Activated T-cell treated with anti-CD3 and anti-CD28 coated beads, Interleukin-2, amount 50 U/mL, for 4 hours (primary cell): Measurements from ENCODE around the gene KIAA0513. TPM values are rescaled to one million over a fixed set of nuclear protein-coding genes. Genes with fewer than 3 reads are reported as not detected.

ENCODE experiments used
- ATAC-seq, 2 donors: fragments of 200-7000 bp; cut with Tn5 transposase; one replicate each; pipeline ENCODE4 v1.10.0; 2021
- DNase-seq: peaks from one replicate; pipeline ENCODE4 v3.0.0-alpha.2; 2020
- H3K27me3 Mint-ChIP-seq: one replicate; pipeline ENCODE4 v1.8.0; 2021; ENCODE audit warnings: low read depth, mixed read lengths
- H3K36me3 Mint-ChIP-seq: one replicate; pipeline ENCODE4 v1.8.0; 2022; ENCODE audit warnings: mixed read lengths; ENCODE audit not compliant: insufficient read depth
- H3K4me1 Mint-ChIP-seq: one replicate; pipeline ENCODE4 v1.8.0; 2021; ENCODE audit warnings: low read depth, mixed read lengths
- H3K4me3 Mint-ChIP-seq: one replicate; pipeline ENCODE4 v1.8.0; 2021; ENCODE audit warnings: mild to moderate bottlenecking, moderate library complexity, mixed read lengths
- H3K9me3 Mint-ChIP-seq: one replicate; pipeline ENCODE4 v1.8.0; 2021; ENCODE audit warnings: mixed read lengths
- total RNA-seq, 3 donors: library from RNA; stranded (reverse); gene quantifications; one replicate each; pipeline ENCODE4 v1.2.1, GENCODE V29; 2021

The KIAA0513 gene, protein sequence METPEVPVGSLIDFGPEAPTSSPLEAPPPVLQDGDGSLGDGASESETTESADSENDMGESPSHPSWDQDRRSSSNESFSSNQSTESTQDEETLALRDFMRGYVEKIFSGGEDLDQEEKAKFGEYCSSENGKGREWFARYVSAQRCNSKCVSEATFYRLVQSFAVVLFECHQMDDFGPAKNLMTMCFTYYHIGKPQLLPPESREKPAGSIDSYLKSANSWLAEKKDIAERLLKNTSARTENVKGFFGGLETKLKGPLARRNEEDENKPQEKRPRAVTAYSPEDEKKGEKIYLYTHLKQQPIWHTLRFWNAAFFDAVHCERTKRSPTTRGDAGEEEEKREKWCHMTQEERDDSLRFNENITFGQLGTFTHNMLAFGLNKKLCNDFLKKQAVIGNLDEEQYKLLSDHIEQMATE
- total RNA-seq = 10 to 100 TPM; 13.6 to 19.6 (median 17.6) TPM

DNA sequence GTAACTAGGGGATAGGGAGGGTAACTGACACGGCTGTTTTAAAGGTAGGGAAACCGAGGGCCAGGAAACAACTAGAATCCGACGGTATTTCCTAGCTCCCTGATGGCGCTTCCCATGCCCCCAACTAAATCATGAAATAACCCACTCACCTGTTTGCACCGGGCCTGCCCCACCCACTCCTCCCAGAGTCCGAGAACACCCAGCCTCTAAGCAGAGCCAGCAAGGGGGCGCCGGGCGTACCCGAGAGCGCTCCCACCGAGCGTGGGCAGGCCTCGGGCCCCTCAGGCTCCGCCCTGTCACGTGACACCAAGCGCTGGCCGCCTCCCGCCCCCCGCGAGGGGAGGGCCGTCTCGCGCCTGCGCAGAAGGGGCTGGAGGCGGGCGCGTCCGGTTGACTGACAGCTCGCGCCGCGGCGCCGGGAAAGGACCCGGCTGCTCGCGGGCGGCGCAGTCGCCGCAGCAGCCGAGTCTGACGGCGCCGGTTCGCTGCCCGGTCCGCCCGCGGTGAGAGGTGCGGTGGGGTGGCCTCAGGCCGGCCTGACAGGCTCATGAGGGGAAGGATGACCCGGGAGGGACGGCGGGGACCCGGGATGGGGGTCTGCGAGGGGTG lies at the start of gene KIAA0513:
Gene KIAA0513 (plus strand): TSS at position 447 of the 609 bp plus-strand sequence. CDS start 39,277 bp downstream, outside the sequence.
- H3K4me3 Mint-ChIP-seq = peak within 1 kb of the TSS; percentile 91
- peaks cover 3% of the 10 kb centered on the region for H3K36me3 Mint-ChIP-seq
- peaks cover 41% of the 10 kb centered on the region for H3K4me1 Mint-ChIP-seq
- no peaks in the 10 kb centered on the region for H3K27me3 Mint-ChIP-seq
- DNase-seq (peak; percentile 96), ATAC-seq (peak; percentile 57 to 67)
- H3K9me3 Mint-ChIP-seq = no peaks in the 10 kb centered on the region

DNA sequence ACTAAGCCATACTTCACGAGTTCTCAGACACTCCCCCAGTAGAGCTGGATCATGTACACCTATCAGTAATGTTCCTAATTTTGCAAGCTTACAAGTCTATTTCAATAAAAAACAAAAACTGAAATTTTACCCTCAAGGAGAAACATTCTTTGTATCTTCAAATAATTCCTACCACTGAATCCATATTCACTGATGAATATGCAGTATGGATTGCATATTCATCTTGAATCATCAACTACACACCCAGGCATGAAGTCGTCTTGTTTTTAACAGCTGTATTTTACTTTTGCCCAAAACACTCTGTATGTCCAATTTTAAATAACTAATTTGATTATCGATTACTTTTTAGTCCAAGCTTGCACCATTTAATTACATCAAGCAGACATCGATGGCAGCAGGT lies 48.1 kb upstream of the KIAA0513 start:
- ATAC-seq (no peak), DNase-seq (no peak)
- H3K9me3 Mint-ChIP-seq = no peaks in the 10 kb centered on the region
- peaks cover 2% of the 10 kb centered on the region for H3K4me1 Mint-ChIP-seq
- peaks cover 28% of the 10 kb centered on the region for H3K36me3 Mint-ChIP-seq
- H3K4me3 Mint-ChIP-seq = no peak overlapping the region
- no peaks in the 10 kb centered on the region for H3K27me3 Mint-ChIP-seq

DNA sequence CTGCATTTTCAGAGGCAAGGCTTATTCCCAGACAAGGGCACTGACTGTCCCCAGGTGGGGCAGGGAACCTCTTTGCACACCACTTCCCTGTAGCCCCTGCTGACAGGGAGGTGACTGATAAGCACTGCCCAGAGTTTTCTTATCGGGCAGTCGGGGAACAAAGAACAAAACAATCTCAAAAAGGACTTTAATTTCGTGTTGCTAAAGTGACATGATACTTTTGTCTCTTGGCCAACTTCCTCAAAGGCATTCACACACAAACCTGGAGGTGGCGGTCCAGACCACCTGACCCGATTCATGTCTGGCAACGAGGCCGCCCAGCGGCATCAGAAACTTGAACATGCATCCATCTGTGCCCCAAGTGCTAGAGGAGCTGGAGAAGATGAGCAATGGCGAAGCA lies 45.2 kb upstream of the KIAA0513 start:
- no peak for ATAC-seq
- H3K36me3 Mint-ChIP-seq = peaks cover 26% of the 10 kb centered on the region
- no peaks in the 10 kb centered on the region for H3K9me3 Mint-ChIP-seq
- H3K4me1 Mint-ChIP-seq = peaks cover 13% of the 10 kb centered on the region
- H3K27me3 Mint-ChIP-seq = no peaks in the 10 kb centered on the region
- no peak overlapping the region for H3K4me3 Mint-ChIP-seq
- DNase-seq = no peak

DNA sequence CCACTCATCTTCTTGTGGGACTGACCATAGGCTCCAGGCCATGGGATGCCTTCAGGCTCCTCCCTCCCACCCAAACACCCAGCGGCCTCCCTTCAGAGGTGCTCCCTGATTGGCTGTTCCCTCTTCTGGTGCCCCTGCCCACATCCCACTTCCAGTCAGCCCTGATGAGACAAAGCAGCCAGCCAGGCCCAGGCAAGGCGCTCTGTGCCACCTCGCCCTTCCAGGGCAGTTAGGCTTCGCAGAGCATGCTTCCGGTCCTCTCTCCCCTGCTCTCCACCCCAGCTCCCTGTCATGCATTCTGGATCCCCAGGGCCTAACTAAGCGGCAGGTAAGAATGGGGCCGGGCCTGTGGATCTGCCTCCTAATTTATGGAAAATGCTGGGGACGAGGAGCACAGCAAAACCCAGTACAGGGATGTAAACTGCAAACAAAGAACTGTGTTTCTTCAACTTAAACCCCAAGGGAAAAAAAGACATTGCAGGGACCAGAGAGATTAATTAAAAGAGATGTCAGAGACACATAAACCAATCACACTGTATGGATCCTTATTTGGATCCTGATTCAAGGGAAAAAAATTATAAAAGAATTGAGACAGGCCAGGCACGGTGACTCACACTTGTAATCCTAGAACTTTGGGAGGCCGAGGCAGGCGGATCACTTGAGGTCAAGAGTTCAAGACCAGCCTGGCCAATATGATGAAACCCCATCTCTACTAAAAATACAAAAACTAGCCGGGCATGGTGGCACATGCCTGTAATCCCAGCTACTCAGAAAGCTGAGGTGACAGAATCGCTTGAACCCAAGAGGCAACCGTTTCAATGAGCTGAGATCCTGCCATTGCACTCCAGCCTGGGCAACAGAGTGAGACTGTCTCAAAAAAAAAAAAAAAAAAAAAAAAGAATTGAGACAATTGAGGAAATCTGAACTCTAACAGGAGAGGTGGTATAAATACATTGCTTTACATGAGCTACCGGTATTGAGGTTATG lies 42.2 kb upstream of the KIAA0513 start:
- ATAC-seq = no peak

DNA sequence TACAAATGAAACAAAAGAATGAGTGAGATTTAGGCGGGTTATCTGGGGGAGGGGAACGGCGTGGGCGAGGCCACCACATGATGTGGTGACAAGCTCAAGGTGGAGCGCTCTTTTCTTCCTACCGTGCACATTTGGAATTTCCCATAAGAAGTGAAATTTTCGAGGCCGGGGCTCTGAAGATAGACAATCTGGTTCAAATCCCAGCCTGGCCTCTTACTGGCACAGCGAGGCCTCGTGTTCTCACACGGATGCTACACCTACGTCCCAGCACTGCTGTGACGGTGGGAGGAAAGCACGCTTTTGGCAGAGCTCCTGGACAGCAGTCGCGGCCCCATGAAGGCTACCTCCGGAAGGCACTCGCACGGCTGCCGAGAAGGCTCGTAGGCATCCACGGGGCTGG lies 41.5 kb upstream of the KIAA0513 start:
- Mint-ChIP-seq H3K36me3 (peaks cover 36% of the 10 kb centered on the region), H3K9me3 (no peaks in the 10 kb centered on the region), H3K4me3 (no peak overlapping the region), H3K27me3 (no peaks in the 10 kb centered on the region), H3K4me1 (peaks cover 15% of the 10 kb centered on the region)
- ATAC-seq = peak; percentile 23 to 35
- peak; percentile 20 for DNase-seq

More for the DNA sequence above, 42.2 kb upstream of the KIAA0513 start:
- DNase-seq = no peak
- Mint-ChIP-seq H3K4me3 (no peak overlapping the region), H3K4me1 (peaks cover 15% of the 10 kb centered on the region), H3K27me3 (no peaks in the 10 kb centered on the region), H3K9me3 (no peaks in the 10 kb centered on the region), H3K36me3 (peaks cover 36% of the 10 kb centered on the region)

DNA sequence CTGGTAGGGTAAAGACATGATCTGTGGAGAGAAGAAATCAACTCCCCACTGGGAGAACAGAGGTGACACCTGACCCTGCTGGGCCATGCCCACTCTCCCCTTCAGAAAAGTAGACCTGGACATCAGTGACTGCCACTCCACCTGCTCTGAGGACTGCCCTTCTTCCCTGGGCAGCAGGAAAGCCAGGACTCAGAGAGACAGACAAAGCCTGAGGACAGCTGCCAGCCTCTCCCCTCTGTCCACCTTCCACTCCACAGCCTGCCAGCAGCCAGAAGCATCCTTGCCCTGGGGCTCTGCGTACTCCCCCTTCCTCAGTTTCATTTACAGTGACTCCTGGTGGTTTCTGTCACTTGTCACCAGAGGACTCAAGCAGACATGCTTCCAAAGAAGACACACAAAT lies 40.7 kb upstream of the KIAA0513 start:
- ATAC-seq = no peak
- no peak for DNase-seq
- no peaks in the 10 kb centered on the region for H3K9me3 Mint-ChIP-seq
- H3K27me3 Mint-ChIP-seq = no peaks in the 10 kb centered on the region
- peaks cover 36% of the 10 kb centered on the region for H3K36me3 Mint-ChIP-seq
- H3K4me1 Mint-ChIP-seq = peaks cover 15% of the 10 kb centered on the region
- no peak overlapping the region for H3K4me3 Mint-ChIP-seq

DNA sequence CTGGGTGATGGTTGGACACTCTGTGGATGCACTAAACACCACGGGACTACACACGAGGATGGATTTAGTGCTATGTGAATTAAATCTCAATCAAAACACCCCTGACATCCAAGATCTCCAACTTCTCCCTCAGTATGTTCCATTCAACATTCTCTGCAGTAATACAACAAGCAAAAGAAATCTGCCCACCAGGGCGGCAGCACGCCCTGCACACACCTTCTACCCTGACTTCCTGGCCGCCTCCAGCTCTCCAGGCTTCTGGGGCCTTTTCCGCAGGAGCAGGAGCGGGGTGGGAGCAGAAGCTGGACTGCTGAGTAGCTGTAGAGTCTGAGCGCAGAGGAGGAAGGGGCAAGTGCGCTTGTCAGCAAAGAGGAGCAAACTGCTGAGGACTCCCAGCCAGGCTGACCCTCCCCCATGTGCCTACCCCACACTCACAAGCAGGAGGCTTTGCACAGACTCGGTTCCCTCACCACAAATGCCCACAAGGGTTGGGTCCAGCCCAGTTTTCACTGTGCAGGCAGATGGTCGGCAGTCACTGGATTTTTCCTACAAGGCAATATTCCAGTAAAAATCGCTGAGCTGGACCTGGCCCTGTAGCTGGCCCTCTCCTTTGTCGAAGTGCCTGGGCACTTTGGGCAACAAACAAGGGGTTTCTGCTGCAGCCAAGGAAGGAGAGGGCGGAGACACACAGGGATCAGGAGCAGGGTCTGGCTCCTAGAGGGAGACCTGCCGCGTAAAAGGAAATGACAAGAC lies 39.1 kb upstream of the KIAA0513 start:
- Mint-ChIP-seq H3K9me3 (no peaks in the 10 kb centered on the region), H3K36me3 (peaks cover 32% of the 10 kb centered on the region), H3K27me3 (no peaks in the 10 kb centered on the region), H3K4me3 (no peak overlapping the region), H3K4me1 (peaks cover 14% of the 10 kb centered on the region)
- DNase-seq (no peak), ATAC-seq (no peak)

DNA sequence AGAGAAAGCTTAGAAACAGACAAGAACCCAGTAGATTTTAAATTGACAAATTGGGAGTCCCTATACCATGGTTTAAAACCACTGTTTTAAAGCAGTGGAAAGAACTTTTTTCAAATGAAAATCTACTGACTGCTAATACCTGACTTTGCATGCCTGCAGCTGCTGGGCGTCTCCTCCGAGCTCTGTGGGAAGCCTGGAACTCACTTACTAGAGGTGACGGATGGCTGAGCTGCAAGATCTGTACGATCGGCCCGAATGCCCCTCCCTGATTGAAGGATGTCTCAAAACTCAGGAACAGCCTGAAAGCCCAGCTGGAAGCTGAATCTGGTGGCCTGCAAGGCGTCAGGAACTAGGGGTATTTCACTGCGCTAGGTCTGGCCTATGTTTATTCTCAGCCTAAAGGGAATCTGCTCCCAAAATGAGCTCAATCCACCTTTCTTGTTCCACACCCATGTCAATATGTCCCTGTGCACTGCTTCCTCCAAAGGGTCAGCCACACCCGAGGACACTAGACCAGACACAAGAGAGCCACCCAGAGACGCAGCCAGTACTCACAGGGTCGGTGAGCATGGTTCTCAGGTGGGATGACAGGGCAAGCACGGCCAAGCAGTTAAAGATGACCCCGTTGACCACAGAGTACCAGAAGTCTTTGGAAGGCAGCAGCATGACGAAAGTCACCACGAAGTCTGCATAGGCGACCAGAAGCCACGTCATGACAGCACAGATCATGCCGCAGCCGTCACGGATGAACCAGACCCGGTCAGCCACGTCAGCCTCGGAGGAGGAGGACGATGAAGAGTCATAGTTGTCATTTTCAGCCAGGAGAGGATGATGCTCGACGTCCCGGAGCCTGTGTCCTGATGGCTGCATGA lies 37.6 kb upstream of the KIAA0513 start:
- Mint-ChIP-seq H3K4me1 (peaks cover 16% of the 10 kb centered on the region), H3K36me3 (peaks cover 42% of the 10 kb centered on the region), H3K9me3 (no peaks in the 10 kb centered on the region), H3K27me3 (no peaks in the 10 kb centered on the region), H3K4me3 (no peak overlapping the region)
- ATAC-seq = no peak
- DNase-seq = no peak

DNA sequence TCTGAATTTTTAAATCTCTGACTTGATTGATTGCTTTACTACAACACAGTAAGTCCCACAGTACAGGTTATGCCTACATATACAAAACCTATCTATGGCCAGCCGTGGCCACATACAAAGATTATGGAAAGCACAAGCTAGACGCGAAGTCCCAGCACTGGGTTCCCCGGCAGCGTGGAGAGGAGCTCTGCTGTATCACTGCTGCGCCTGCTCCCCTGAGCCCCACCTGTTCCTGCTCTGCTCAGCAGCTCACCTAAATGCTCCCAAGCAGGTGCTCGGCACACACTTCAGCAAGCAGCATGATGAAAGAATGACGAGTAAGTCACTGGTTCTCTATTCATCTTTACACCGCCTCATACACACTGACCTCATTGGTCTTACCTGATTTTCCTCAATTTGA lies 36.8 kb upstream of the KIAA0513 start:
- Mint-ChIP-seq H3K4me1 (peaks cover 16% of the 10 kb centered on the region), H3K9me3 (no peaks in the 10 kb centered on the region), H3K27me3 (no peaks in the 10 kb centered on the region), H3K36me3 (peaks cover 45% of the 10 kb centered on the region), H3K4me3 (no peak overlapping the region)
- no peak for ATAC-seq
- no peak for DNase-seq

DNA sequence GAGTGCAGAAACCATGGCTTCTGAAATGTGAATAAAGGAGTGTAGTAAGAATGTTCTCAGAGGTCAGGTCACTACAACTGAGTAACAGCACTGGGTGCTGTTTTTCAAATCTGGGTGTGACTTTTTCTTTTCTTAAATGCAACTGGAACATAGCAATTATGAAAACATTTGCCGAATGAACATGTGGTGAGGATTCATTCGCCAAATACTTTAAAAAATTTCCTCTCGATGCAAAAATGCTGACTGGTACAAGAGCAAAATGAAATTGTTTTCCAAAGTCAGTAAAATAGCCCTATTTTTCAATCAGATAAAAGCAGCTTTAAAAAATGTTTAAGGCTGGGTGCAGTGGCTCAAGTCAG lies 34.9 kb upstream of the KIAA0513 start:
- no peaks in the 10 kb centered on the region for H3K27me3 Mint-ChIP-seq
- peaks cover 38% of the 10 kb centered on the region for H3K36me3 Mint-ChIP-seq
- no peak overlapping the region for H3K4me3 Mint-ChIP-seq
- peaks cover 10% of the 10 kb centered on the region for H3K4me1 Mint-ChIP-seq
- no peaks in the 10 kb centered on the region for H3K9me3 Mint-ChIP-seq
- ATAC-seq = no peak
- DNase-seq = no peak

DNA sequence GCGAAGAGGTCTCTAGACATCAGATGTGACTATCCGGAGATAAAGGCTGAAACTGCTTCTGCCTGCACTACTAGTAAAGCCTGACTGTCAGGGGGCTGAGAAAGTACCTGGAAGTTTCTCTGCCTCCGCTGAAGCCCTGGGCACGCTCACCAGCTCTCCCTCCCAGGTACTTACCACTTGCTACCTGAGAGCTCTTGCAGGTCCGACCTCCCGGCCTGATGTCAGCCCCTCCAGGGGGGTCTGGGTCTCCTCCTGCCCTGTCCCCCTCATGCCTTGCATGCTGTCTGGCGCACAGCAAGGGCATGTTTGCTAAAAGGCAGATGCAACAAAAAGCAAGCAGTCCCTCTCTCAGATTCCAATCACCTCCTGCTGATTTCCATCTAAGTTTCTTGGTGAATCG lies 33.7 kb upstream of the KIAA0513 start:
- no peak for ATAC-seq
- H3K4me3 Mint-ChIP-seq = no peak overlapping the region
- peaks cover 34% of the 10 kb centered on the region for H3K36me3 Mint-ChIP-seq
- H3K9me3 Mint-ChIP-seq = no peaks in the 10 kb centered on the region
- peaks cover 12% of the 10 kb centered on the region for H3K4me1 Mint-ChIP-seq
- DNase-seq = no peak
- no peaks in the 10 kb centered on the region for H3K27me3 Mint-ChIP-seq

DNA sequence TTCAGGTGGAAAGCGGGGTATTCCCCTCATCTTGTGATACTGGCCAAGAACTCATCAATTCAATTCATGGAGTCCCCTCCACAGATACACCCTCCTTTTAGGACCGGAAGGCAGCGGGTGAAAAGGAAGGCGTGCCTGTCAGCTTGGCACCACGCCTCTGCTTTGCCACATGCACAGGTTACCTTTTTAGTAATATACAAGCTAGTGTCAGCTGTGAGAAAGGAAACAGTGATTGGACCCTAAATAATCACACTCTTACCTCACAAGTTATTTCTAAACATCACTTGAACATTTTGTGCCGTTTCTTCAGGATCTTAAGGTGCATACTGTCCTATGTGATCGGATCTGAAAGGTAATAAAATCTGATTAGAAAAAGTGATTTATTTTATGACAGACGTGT lies 31.9 kb upstream of the KIAA0513 start:
- H3K4me3 Mint-ChIP-seq = no peak overlapping the region
- H3K36me3 Mint-ChIP-seq = peaks cover 25% of the 10 kb centered on the region
- no peaks in the 10 kb centered on the region for H3K27me3 Mint-ChIP-seq
- ATAC-seq (peak in 1 of 2 donors; percentile 43), DNase-seq (no peak)
- no peaks in the 10 kb centered on the region for H3K9me3 Mint-ChIP-seq
- H3K4me1 Mint-ChIP-seq = peaks cover 17% of the 10 kb centered on the region

DNA sequence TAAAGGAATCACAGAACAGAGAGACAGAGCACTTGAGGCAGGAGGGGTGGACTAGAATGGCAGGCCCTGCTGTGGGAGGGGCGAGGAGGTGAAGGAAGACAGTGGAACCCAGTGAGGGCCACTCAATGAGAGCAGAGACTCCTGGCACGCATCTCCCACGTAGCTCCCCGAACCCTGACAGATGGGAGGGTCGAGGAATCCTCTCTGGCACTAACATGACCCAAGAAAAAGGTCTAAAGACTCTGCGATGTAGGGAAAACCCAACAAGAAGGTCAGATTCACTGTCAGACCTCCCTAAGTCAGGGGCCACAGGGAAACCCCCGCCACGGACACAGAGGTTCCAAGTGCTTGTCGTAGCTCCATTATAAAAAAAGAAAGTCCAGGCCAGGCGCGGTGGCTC lies 31.2 kb upstream of the KIAA0513 start:
- H3K27me3 Mint-ChIP-seq = no peaks in the 10 kb centered on the region
- H3K9me3 Mint-ChIP-seq = no peaks in the 10 kb centered on the region
- no peak for DNase-seq
- ATAC-seq = no peak
- H3K4me3 Mint-ChIP-seq = no peak overlapping the region
- H3K4me1 Mint-ChIP-seq = peaks cover 18% of the 10 kb centered on the region
- peaks cover 21% of the 10 kb centered on the region for H3K36me3 Mint-ChIP-seq
